GM04503 (cell line): ENCODE measurements around the gene ZFYVE27.

Experiments used
- DNase-seq: peaks from one replicate; pipeline ENCODE4 v3.0.0-alpha.2; 2012; ENCODE audit warnings: low read depth

The ZFYVE27 gene

DNA sequence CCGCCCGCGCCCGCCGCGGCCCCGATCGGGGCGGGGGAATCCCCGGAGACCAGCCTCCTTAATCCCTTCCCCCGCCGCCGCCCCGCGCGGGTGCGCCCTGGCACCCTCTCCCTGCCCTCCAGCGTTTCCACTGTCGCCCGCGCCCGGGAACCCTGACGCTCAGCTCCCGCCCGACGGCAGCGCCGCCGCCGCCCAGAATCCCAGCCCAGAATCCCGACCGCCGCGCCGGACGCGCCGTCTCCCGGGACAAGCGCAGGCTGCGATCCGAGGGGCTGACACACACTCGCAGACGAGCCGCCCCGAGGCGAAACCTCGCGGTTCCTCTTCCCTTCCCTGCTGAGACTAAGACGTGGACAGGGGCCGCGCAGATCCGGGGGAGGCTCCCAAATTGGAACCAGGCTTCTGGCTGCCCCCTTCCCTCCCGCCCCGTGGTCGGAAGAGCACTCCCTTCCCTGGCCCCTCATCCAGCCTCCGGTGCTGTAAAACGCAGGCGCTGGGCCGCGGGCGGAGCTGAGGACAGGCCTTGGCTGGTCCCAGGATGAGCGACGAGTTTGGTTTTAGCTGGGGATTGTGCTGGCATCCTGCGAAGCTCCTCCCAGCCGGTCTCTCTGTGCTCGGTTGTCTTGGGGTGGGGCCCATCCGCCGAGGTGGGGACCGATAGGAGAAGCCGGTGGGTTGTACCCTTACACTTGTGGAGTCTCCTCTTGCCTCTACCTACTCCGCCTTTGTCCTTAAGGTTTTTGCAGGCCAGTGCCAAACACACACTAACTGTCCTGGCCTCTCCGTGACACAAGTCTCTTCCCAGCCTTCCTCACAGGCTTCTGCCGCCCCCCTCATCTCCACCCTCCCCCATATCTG is 22.3 kb upstream of the ZFYVE27 start:
- no peak for DNase-seq

- DNase-seq = no peak
Measured at GRCh38 chr10:97715259-97715874, 21.6 kb upstream of the ZFYVE27 start.

DNA sequence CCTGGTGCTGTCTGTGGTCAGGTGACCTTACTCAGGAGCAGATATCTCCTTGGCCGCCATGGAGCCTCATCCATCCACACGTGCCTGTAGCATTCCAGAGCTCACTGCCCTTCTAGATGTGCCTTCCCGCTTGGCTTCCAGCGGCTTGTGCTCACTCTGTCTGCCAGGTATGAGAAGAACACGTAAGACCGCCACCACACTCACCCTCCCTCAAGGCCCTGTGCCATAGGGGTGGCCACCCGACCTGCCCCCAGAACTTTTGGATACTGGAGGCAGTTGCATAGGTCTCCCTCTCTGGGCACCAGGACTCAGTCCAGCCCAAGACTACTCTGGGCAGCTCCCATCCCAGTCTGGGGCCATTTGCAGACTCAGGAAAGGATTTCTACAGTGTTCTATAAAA is 19.3 kb upstream of the ZFYVE27 start:
- DNase-seq = no peak

DNA sequence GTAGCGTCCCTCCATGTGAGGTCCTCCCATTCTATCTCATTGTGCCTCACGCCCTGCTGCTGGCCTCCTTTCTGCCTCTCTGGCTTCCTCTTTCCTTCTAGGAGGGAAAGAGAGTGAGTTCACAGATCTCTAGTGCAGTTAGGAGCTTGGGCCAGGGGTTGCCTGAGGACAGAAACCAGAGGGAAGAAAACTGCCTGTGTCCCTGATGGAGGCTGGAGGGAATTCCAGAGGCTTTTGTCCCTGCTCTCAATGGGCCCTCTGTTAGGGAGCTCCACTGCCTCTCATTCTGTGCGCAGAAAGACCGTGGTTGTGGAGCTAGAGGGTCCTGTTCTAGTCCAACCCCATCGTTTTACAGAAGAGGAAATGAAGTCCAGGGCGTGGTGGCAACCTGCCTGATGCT is 18.8 kb upstream of the ZFYVE27 start:
- no peak for DNase-seq

- no peak for DNase-seq
Measured at GRCh38 chr10:97718659-97719142, 18.2 kb upstream of the ZFYVE27 start.

- DNase-seq = no peak
Measured at GRCh38 chr10:97719602-97720001, 17.3 kb upstream of the ZFYVE27 start.

- DNase-seq = no peak
Measured at GRCh38 chr10:97721871-97722780, 14.8 kb upstream of the ZFYVE27 start.

- DNase-seq = no peak
Measured at GRCh38 chr10:97723001-97723400, 13.9 kb upstream of the ZFYVE27 start.

- DNase-seq = peak; percentile 65
Measured at GRCh38 chr10:97724341-97724941, 12.5 kb upstream of the ZFYVE27 start.

- peak; percentile 82 for DNase-seq
Measured at GRCh38 chr10:97726636-97727178, 10.2 kb upstream of the ZFYVE27 start.

- DNase-seq = no peak
Measured at GRCh38 chr10:97729014-97729413, 7.9 kb upstream of the ZFYVE27 start.

DNA sequence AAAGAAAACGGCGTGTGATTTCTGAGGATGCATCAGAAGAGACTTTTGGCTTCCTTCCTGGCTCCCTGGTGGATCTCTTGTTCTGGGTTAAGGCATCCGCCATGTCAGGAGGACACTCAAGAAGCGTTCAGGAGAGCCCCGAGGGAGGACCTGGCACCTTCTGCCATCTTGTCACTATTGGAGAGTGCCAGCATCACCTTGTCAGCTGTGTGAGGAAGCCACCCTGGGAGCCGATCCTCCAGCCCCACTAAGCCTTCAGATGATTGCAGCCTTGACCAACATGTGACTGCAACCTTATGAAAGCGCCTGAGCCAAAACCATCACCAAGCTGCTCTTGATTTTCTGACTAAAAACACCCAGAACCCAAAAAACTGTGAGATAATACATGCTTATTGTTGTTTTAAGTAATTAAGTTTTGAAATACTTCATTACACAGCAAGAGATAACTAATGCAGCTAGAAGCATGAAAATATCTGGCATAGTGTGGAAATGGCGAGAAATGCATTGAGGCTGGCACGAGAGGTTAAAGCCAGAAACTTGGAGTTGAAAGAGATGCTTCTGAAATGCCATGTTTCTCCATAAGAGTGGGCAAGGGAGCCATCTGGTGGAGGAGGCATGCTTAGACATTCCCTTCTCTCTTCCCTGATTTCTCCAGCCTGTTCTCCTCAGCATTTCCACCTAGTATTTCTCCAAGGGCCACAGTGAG is 5.4 kb upstream of the ZFYVE27 start:
- no peak for DNase-seq

- no peak for DNase-seq
Measured at GRCh38 chr10:97732052-97732359, 4.9 kb upstream of the ZFYVE27 start.

- no peak for DNase-seq
Measured at GRCh38 chr10:97733256-97733655, 3.7 kb upstream of the ZFYVE27 start.

GRCh38 chr10:97734021-97734420 is 2.9 kb upstream of the ZFYVE27 start:
- no peak for DNase-seq

GRCh38 chr10:97736403-97736901 is 476 bp upstream of the ZFYVE27 start:
- DNase-seq = no peak

DNA sequence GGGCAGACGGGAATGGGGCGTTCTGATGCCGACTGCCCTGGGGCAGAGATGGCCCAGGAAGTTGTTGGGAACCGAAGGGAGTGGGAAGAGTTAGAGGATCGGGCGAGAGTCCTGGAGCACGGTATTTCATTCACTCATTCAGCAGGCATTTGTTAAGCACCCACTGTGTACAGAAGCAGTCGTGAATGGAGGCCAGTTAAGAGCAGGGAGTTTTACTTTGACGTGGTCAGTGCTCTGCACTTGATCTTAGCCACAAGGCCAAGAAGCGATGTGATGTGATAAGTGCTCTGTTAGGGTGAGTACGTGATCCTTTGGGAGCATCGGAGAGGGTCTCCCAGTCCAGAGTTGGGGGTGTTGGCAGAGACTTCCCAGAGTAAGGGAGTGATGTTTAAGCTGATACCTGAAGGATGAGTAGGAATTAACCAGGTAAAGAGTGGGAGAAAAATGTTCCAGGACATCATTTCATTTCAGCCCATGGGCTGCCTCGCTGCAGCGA is 890 bp downstream of the ZFYVE27 start:
- DNase-seq = no peak

- DNase-seq = no peak
Measured at GRCh38 chr10:97738616-97739015, 1.7 kb downstream of the ZFYVE27 start.

DNA sequence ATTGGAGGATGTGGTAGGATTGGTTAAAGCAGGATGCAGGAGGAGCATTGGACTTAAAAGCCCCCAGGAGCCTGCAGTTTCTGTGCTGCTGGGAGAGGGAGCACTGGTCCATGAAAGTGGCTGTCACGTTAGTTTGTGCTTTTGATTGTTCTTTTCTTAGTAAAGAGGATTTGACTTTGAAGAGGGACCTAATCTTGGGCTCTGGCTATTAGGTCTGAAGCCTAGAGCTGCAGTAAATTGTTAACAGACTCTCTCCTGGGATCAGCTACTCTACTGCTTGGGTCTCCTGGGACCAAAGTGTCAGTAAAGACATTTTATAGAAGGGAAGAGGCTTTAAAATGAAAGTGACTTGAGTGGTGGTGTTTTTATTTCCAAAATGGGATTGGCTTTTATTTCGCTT is 3.7 kb downstream of the ZFYVE27 start:
- no peak for DNase-seq

- no peak for DNase-seq
Measured at GRCh38 chr10:97743169-97743943, 6.4 kb downstream of the ZFYVE27 start.
